HG02884 (cell line): ENCODE results near the gene LIFR.
"Not testable (repeated sequence)": the region's sequence is repeated elsewhere in the genome, so short reads cannot be mapped to it uniquely, and the experiment has no call there.

ENCODE experiments used
- ATAC-seq: cut with Tn5 transposase; IDR thresholded peaks from one replicate; pipeline ENCODE4 v1.9.1; 2021; ENCODE audit warnings: mild to moderate bottlenecking, moderate library complexity; ENCODE audit not compliant: unreplicated experiment

The LIFR gene, protein sequence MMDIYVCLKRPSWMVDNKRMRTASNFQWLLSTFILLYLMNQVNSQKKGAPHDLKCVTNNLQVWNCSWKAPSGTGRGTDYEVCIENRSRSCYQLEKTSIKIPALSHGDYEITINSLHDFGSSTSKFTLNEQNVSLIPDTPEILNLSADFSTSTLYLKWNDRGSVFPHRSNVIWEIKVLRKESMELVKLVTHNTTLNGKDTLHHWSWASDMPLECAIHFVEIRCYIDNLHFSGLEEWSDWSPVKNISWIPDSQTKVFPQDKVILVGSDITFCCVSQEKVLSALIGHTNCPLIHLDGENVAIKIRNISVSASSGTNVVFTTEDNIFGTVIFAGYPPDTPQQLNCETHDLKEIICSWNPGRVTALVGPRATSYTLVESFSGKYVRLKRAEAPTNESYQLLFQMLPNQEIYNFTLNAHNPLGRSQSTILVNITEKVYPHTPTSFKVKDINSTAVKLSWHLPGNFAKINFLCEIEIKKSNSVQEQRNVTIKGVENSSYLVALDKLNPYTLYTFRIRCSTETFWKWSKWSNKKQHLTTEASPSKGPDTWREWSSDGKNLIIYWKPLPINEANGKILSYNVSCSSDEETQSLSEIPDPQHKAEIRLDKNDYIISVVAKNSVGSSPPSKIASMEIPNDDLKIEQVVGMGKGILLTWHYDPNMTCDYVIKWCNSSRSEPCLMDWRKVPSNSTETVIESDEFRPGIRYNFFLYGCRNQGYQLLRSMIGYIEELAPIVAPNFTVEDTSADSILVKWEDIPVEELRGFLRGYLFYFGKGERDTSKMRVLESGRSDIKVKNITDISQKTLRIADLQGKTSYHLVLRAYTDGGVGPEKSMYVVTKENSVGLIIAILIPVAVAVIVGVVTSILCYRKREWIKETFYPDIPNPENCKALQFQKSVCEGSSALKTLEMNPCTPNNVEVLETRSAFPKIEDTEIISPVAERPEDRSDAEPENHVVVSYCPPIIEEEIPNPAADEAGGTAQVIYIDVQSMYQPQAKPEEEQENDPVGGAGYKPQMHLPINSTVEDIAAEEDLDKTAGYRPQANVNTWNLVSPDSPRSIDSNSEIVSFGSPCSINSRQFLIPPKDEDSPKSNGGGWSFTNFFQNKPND

DNA sequence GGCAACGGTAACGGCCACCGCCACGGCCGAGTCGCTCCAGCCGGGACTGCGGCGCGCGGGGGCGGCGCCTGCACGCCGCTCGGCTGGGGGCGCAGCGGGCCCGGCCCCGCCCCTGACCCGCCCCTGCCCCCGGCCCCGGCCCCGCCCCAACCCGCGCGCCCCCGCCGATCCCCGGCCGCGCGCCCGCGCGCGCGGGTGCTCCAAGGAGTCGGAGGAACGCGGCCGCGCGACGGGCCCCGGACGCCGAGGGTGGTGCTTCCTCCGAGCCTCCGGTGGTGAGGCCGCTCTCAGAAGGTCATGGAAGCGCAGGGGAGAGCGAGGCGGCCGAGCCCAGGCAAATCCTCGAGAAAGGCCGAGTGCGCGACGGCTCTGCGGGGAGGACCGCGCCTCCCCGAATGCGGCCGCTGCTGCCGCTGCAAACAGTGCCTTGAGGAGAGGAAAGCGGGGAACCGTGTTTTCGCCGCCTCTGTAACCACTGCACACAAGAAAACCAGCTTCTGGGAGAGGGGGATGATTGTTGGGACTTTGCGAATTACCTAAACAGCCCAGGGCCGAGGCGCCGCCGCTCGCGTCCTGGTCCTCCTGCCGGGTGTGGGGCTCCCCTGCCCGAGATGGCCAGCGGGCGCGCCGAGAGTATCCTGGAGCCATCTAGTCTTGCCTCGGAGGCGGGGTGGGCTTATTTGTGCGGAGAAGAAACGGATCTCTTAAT, at the start of gene LIFR:
TSS of gene LIFR (minus strand) at position 48 of the 709 bp plus-strand sequence. CDS start 25,999 bp downstream, outside the sequence.
- ATAC-seq = peak; percentile 35

DNA sequence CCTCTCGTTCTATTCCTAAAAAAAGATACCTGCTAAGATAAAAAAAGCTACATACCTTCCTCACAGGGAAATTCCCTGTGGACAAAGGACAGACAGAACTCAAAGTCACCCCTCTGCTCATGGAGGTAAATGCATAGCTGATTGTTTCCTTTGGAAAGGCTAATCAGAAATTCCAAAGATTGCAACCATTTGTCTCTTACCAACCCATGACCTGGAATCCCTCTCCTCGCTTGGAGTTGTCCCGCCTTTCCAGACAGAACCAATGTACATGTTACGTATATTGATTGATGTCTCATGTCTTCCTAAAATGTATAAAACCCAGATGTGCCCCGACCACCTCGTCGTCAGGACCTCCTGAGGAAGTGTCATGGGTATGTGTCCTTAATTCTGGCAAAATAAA, 49.2 kb upstream of the LIFR start:
- ATAC-seq = no peak

DNA sequence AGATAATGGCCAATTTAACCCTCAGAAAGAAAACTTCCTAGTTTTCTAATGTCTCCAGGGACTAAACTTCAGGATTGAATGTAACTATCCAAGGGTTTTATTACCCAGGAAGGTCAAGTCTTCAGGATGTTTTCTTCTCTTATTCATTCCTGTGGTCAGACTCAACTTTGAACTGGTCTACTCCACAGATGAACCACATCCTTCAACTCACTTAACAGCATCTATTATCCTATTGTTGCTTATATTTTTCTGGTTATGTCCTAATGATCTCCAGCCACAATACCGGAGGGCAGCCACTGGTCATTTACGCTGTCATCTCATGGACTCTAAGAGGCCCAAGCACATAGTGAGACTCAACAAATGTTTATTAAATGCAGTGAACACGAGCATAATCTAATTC, 47.2 kb upstream of the LIFR start:
- ATAC-seq = no peak

DNA sequence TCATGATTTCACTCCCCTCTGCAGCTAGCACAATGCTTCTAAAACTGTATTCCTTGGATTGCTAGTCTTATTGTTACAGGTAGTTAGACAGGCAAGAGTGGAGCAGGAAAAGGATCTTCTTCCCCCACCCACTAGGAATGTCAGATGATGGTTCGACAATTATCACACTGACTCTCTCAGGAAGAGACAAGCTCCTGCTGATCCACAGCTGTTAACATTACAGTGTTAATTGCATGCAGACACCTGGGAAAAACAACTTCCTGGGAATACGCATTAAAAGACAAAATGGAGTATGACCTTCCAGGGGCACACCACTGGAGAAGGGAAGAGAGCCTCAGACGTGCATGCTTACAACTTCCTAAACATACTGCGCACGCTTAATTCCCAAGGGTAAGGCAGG, 46.2 kb upstream of the LIFR start:
- no peak for ATAC-seq

DNA sequence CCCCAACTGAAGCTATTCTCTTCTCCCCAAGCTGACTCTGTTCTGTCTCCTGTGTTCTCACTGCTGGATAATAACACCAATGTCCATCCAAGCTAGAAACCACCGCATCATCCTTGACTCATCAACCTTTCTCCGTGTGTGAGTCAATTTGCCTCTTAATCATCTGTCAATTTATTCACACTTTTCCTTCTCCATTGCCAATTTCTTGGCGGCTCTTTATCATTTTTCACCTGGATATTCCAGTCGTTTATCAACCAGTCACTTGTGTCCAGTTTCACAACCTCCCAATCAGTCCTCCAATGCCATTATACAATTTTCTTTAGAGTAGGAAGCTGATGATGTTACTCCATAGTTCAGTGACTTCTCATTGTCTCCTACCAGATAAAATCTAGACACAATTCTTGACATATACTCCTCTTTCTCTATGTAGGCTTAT, 45.4 kb upstream of the LIFR start:
- no peak for ATAC-seq

DNA sequence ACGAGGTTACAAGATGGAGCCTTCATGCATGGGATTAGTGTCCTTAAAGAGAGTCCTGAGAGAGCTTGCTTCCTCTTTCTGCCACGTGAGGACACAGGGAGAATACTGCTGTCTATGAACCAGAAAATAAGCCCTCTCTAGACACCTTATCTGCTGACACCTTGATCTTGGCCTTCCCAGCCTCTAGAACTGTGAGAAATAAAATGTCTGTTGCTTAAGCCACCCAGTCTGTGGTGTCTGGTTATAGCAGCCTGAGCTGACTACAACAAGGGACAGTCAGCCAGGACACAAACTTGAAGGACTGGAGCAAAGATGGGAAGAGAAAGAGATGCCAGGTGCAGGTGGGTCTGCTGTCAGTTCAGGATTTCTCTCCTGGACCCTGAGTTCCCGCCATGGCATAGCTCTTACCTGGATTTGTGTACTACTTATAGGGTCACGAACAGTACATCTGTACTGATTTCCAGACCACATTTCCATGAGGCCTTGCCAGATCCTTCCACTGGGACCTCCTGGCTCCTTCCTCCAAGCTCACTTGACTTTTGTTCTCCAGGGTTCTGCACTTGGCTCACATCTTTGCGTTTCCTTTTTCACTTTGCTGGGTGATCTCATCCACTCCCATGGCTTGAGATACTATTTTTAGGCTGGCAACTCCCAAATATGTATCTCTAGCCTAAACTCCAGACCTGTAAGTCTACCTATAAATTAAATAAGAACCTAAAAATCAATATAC, 44.9 kb upstream of the LIFR start:
- ATAC-seq = no peak

DNA sequence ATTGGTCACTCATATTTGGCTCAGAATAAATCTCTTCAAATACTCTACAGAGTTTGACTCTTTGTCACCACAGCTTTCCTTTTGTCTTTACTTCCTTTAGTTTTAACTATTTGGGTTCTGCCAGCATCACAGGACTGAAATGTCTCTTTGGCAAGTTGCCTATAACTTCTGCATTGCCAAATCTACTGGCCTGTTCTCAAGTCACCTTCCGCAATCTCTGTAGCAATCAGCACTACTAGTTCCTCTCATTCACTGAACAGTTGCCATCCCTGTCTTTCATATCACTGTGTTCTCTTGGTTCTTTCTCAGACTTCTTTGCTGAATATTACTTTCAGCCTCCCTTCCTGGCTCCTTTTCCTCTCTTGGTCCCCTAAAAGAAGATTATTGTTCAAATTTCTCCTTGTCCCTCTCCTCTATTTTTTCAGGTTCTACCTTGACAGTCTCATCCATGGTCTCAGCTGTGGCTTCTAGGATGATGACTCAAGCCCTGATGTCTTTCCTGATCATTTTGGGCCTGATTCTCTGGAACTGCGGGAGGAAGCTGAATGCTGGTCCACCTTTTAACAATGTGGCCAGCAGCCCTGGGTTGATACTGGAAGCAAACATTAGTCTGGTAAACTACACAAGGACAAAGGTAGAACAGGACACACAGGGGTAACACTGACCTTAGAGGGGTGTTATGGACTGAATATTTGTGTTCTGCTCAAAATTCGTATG, 44.0 kb upstream of the LIFR start:
- no peak for ATAC-seq

DNA sequence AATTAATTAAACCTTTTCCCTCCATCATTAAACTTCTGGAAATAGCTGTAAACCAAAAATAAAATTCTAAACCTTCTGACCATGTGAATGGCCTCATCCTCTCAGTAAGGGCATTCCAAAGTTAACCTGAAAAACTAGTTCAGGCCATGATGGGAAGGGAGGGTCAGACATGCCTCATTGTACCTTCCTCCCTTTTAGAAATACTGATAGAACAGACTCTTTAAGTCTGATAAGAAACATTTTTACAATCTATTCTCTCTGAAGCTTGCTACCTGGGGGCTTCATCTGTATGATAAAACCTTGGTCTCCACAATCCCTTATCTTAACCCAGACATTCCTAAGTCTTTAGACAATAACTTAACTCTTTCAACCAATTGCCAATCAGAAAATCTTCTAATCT, 43.3 kb upstream of the LIFR start:
- ATAC-seq = not testable (repeated sequence)

DNA sequence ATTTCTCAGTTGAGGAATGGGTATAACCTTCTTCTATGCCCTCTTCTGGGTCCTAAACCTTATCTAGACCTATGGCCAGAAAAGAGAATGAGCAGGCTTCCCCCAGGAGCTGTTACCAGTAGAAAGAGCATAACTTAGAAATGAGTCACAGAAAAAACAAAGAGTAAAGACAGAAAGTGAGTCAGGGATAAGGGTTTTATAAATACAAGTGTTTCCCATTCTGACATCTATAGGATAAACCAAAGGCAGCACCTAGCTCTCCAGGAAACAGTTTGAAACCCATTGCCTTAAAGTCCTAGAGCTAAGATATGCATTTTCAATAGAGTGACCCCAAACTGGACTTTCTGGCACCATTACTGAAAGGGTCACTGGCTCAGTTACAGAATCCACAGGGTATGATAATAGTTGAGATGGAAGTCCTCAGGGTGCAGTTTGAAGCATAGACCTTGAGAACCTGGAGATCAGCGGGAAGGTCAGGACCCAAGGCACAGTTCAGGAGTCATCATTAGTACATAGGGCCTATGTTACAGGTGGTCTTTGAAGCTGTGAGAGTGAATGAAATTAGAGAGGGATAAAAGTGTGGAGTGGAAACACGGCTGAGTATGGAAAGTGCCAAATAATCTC, 42.7 kb upstream of the LIFR start:
- ATAC-seq = no peak

DNA sequence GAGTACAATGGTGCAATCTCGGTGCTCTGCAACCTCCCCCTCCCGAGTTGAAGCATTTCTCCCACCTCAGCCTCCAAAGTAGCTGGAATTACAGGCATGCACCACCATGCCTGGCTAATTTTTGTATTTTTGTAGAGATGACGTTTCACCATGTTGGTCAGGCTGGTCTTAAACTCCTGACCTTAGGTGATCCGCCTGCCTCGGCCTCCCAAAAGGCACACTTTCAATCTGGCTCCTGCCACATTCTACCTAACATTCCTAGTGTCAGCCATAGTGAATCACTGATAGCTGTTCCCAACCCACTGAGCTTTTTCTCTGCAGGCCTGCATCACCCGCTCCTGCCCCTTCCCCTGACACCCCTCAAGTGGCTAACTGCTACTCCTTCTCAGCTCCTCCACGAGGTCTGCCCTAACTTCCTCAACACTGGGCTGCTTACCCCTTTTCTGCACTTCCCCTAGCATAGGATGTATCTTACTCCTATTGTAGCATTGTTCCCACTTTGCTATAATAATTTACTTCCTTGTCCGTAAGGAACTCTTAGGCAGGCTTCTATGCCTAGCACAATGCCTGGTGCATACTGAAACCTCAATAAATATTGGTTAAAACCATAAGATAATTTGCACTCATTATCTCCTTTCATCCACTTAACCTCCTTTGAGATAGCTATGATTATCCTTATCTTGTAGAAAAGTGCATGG, 42.0 kb upstream of the LIFR start:
- ATAC-seq = no peak

DNA sequence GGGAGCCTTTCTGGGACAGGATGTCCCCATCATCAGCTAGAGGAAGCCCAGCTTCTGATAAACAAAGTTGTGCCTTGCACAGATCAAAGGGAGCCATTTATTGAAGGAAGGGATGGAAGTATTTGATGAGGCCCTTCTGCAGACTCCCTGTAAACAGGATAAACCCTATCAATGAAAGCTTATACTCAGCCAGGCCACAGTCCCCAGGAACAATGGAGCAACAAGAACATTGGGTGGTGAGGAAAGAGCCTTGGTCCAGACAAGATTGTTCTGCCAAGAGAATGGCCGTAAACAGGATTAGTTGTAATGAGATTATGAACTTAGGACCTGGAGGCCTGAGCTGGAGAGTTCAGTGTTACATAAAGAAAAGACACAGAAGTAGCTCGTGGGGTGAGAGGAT, 40.5 kb upstream of the LIFR start:
- ATAC-seq = no peak

DNA sequence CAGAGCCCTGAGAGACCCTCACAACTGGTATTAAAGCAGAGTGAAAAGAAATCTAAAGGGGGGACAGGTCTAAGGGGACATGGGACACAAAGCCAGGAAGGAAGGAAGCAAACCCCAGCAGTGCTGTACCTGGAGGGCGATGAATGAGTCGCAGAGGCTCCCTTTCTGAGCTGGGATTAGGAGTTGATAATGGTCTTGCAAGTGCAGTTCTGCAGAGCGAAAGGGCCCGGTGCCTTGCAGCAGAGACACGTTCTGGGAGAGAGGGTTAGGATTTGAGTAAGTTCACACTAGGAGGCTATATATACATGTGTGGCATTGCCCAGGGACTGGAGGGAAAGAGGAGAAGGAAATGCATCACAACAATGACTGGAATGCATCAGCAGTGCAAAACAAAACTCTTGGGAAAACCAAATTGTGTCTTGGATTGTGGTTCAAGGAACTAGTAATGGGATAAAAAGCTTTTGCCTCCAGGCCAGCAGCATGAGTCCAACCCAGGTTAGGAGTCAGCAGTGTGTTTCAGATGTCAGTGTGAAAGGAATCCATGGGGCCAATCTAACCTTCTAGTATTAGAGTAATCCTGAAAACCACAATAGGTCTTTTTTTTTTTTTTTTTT, 38.8 kb upstream of the LIFR start:
- no peak for ATAC-seq

DNA sequence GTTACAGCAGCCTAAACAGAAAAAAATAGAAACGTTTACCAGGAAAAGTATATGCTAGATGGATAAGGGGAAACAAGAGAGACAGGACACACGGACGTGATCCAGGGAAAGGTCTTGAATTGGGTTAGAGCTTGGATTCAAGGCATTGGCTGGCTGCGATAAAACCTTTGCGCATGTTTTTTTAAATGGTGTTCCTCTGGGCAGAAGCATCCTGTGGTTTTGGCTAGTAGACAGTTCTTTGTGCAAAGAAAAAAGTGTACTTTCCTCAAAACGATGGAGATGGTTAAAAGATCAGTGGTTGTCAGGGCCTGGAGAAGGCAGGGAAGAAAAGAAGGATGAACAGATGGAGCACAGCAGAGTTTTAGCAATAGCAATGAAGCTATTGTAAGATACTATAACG, 37.5 kb upstream of the LIFR start:
- ATAC-seq = no peak

DNA sequence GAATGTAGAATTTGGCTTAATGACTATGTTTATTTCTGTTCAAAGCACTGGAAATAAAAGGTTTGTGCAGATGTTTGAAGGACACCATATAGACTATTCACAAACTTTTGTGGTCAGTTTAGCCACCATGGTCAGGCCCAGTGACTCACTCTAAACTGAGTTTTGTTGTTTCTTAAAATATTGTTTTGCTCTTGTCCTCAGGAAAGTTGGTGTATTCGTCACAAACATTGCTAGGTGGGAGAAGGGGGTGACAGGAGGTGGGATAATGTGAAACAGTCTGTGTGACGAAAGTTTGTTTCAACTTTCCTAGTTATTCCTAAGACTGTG, 35.0 kb upstream of the LIFR start:
- ATAC-seq = no peak

DNA sequence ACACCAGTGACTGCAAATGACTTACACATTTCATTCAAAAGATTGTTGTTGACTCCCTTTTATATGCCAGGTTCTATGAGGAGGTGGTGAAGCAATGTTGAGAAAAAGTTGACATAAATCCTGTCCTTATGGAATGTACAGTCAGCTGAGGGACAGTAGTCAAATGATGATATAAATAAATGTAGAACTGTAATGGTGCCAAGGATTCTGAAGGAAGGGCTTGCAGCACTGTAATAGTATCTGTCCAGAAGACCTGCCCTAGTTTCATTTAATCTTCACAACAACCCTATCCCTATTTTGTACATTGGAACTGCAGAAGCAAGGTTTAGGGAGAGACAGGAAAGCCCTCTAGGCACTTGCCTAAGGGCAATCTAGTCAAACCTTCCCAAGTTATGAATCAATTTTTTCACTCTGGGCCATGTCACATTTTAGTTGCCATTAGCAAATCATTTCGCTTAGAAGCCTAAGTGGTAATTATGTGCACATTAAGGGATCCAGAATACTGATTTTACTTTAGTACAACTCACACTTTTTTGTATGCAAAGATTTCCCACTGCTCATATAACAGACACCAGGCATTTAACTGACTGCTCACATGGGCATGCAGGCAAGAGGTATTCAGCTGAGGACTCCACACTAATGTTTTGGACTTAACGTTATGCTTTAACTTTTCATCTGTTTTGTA, 34.5 kb upstream of the LIFR start:
- no peak for ATAC-seq

DNA sequence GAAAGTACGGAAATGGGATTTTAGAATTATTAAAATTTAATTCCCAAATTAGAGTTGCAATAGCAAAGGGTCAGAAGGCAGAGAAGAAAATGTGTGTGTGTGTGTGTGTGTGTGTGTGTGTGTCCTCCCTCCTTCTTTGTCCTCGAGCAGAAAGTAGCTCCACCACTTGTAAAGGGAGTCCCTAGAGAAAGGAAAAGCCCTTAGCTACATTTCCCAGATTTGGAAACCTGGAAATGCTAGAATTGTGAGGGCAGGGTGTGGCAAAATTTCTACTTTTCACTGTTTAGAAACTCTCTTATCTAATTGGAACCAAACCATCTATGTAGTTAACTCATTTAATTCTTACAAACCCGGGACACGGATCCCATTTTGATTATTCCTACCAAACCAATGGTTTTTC, 33.2 kb upstream of the LIFR start:
- no peak for ATAC-seq

DNA sequence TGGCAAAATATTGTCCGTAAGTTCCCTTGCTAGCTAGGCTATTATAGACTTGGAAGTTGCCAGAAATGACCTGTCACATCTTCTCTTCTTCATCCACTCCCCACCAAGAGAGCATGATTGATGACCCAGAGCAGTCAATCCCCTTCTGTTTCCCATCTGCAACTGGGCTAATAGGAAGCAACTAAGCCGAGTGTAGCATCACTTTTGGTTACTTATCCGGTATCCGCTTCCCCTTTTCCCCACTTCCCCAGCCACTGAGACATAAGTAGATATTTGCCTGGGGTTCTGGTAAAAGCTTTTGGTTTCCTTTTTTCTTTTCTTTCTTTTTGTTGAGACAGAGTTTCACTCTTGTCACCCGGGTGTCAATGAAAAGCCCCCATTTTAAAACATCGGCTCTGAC, 29.4 kb upstream of the LIFR start:
- ATAC-seq = no peak

DNA sequence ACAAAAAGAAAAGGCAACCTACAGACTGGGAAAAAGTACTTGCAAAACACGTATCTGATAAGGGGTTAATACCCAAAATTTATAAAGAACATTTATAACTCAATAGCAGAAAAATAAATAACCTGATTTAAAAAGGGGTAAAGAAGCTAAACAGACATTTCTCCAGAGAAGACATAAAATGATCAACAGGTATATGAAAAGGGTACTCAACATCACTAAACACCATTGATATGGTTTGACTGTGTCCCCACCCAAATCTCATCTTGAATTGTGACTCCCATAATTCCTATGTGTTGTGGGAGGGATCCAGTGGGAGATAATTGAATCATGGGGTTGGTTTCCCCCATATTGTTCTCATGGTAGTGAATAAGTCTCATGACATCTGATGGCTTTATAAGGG, 27.1 kb upstream of the LIFR start:
- ATAC-seq = no peak
